Measurements from ENCODE around the gene KY. TPM values are rescaled to one million over a fixed set of nuclear protein-coding genes. Genes with fewer than 3 reads are reported as not detected.

Gene KY
- total RNA-seq, 4 donors from 2014 or later: 0.33 to 1.9 (median 0.81) TPM

DNA sequence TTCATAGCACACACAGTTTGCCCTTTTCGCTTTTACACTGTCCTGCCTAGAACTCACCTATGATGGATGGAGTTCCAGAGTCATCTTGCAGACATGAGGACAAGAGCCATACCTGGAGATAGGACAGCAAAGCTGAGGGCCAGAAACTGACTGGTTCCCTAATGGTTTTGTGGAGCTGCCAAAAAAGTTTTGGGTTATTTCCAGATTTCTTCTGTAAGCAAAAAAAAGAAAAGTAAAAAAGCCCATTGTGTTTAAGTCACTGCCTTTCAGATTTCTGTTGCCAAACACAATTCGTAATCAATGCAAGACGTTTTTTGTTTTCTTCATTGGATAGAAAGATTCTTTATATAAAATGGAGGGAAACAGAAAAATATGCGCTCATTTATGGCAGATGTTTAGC is 42.4 kb upstream of the KY start:
- H3K9me3 ChIP-seq: no peaks in the 10 kb centered on the region
- DNase-seq (ENCODE audit: extremely low spot score): no peak
- H3K4me3 ChIP-seq: no peak overlapping the region
- peaks cover 7 to 21% (median 14%) of the 10 kb centered on the region in 4 donors for H3K4me1 ChIP-seq
- TF ChIP-seq EP300 (IDR thresholded peaks at IDR 0.05) (no peak), POLR2AphosphoS5 (IDR thresholded peaks at IDR 0.05) (no peak), POLR2A (IDR thresholded peaks at IDR 0.05; ENCODE audit: low read depth) (no peak)
- TF ChIP-seq, protein P1, sequence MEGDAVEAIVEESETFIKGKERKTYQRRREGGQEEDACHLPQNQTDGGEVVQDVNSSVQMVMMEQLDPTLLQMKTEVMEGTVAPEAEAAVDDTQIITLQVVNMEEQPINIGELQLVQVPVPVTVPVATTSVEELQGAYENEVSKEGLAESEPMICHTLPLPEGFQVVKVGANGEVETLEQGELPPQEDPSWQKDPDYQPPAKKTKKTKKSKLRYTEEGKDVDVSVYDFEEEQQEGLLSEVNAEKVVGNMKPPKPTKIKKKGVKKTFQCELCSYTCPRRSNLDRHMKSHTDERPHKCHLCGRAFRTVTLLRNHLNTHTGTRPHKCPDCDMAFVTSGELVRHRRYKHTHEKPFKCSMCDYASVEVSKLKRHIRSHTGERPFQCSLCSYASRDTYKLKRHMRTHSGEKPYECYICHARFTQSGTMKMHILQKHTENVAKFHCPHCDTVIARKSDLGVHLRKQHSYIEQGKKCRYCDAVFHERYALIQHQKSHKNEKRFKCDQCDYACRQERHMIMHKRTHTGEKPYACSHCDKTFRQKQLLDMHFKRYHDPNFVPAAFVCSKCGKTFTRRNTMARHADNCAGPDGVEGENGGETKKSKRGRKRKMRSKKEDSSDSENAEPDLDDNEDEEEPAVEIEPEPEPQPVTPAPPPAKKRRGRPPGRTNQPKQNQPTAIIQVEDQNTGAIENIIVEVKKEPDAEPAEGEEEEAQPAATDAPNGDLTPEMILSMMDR (IDR thresholded peaks at IDR 0.05): no peak
- 68% methylated on average over 4 of the region's 4 CpGs for WGBS
- intact Hi-C loops (cut with DNase I): no loop called here
- H3K36me3 ChIP-seq: no peaks in the 10 kb centered on the region
- H3K27ac ChIP-seq (replicated peaks in 1 of 4): no peak overlapping the region
- H3K27me3 ChIP-seq: no peaks in the 10 kb centered on the region

GRCh38 chr3:134690226-134690625 is 39.4 kb upstream of the KY start:
- Histone ChIP-seq H3K9me3 (no peaks in the 10 kb centered on the region), H3K4me3 (no peak overlapping the region), H3K36me3 (no peaks in the 10 kb centered on the region), H3K27me3 (no peaks in the 10 kb centered on the region), H3K4me1 (peaks cover 4 to 13% (median 10%) of the 10 kb centered on the region in 4 donors), H3K27ac (replicated peaks in 1 of 4) (no peak overlapping the region)
- no peak for DNase-seq (ENCODE audit: extremely low spot score)
- intact Hi-C loops (cut with DNase I): no loop called here
- TF ChIP-seq POLR2AphosphoS5 (IDR thresholded peaks at IDR 0.05): no peak
- no peak for TF ChIP-seq EP300 (IDR thresholded peaks at IDR 0.05)
- TF ChIP-seq, protein P1 (IDR thresholded peaks at IDR 0.05): no peak
- TF ChIP-seq POLR2A (IDR thresholded peaks at IDR 0.05; ENCODE audit: low read depth): no peak
- WGBS: 44% methylated on average over 1 of the region's 1 CpG

DNA sequence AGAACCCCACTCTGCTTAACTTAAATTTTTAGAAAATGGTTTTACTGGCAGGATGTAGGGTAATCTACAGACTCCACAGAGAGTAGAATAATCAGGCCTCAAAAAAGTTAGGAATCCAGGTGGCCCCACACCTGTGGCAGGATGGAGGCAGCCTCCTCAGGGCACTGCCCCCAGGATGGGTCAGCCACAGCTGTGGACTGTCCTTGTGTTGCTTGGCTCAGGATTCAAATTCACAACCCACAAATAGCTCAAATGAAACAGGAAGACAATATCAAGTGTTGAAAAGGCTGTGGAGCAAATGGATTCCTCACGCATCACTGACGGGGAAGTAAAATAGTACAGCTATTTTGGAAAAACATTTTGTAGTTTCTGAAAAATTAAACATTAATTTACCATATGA is 36.8 kb upstream of the KY start:
- Histone ChIP-seq H3K4me3 (no peak overlapping the region), H3K36me3 (no peaks in the 10 kb centered on the region), H3K27me3 (no peaks in the 10 kb centered on the region), H3K27ac (replicated peaks in 1 of 4) (no peak overlapping the region), H3K9me3 (no peaks in the 10 kb centered on the region), H3K4me1 (peaks cover 0 to 4% (median 0%) of the 10 kb centered on the region in 4 donors)
- intact Hi-C loops (cut with DNase I): no loop called here
- TF ChIP-seq POLR2A (IDR thresholded peaks at IDR 0.05; ENCODE audit: low read depth) (no peak), EP300 (IDR thresholded peaks at IDR 0.05) (no peak)
- TF ChIP-seq, protein P1 (IDR thresholded peaks at IDR 0.05): no peak
- DNase-seq (ENCODE audit: extremely low spot score): no peak
- 68% methylated on average over 2 of the region's 2 CpGs for WGBS

DNA sequence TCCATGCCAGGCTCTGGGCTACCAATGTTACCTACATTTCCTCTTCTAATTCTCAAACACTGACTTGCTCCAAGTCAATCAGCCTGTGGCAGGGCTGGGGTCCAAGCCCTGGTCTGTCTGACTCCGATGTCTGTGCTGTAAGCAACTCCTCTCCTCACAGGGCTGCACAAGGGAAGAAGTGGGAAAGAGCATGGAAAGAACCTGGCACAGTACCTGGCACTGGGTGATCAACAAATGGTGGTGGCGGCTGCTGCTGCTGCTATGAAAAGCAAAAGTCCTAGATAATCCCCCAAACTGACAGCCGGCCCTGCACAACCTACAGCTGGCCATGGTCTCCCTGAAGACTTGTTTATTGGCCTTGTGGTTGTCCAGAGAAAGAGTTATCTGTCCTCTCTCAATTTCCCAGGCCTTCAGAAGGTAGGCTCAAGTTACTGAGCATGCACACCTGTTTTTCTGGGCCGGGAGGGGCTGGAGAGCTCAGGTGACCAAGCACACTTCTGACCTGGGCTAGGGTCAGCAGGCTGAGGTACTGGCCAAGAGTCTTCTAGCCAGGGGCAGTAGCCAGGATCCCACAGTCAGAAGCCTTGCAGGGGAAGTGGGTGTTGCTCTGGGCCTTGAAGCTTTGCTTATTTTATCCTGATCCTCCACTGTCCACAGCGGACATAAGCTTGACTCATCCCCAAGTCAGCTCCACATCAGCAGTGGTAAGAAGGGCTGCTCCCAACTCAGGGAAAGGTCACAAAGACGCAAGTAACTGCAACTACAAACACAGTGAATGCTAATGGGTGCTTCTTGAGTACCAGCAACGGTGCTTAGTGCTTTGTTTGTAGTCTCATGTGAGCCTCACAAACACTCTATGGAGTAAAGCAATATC is 35.3 kb upstream of the KY start:
- WGBS: 56% methylated on average over 7 of the region's 7 CpGs
- Histone ChIP-seq H3K27ac (replicated peaks in 1 of 4) (no peak overlapping the region), H3K4me3 (no peak overlapping the region), H3K36me3 (no peaks in the 10 kb centered on the region), H3K4me1 (peaks cover 0 to 9% (median 8%) of the 10 kb centered on the region in 4 donors), H3K9me3 (no peaks in the 10 kb centered on the region), H3K27me3 (no peaks in the 10 kb centered on the region)
- no peak for DNase-seq (ENCODE audit: extremely low spot score)
- TF ChIP-seq, protein P1 (IDR thresholded peaks at IDR 0.05): no peak
- TF ChIP-seq EP300 (IDR thresholded peaks at IDR 0.05) (no peak), POLR2A (IDR thresholded peaks at IDR 0.05; ENCODE audit: low read depth) (no peak)
- intact Hi-C loops (cut with DNase I): no loop called here
